NCI-H2196 treated with DMSO at 0.1 percent for 48 hours (cell line): ENCODE measurements around the gene MT2A.
"Not testable (repeated sequence)": the region's sequence is repeated elsewhere in the genome, so short reads cannot be mapped to it uniquely, and the experiment has no call there.

Experiments used
- DNase-seq: peaks from one replicate; lab custom pipeline; 2025; ENCODE audit not compliant: unreplicated experiment; lab: John Stamatoyannopoulos, UW

Gene MT2A

DNA sequence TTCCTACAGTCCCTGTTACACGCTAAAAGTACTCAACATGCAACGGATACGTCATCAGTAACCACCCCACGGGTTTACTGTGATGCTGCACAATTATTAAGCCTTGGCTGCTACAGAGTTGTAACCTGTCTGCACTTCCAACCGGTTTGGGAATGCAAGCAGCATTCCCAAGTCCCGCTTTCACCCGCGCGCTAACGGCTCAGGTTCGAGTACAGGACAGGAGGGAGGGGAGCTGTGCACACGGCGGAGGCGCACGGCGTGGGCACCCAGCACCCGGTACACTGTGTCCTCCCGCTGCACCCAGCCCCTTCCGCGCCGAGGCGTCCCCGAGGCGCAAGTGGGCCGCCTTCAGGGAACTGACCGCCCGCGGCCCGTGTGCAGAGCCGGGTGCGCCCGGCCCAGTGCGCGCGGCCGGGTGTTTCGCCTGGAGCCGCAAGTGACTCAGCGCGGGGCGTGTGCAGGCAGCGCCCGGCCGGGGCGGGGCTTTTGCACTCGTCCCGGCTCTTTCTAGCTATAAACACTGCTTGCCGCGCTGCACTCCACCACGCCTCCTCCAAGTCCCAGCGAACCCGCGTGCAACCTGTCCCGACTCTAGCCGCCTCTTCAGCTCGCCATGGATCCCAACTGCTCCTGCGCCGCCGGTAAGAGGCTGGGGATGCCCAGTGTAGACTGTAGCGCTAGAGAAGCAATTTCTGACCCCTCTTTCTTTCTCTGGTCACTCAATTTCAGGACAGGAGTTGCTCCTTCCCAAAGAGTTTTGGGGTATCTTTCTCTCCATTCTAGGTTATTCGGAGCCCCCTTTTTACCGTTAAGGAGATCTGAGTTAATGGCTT, at the start of gene MT2A:
Gene MT2A, plus strand, starts transcription at position 542 of the 833 bp plus-strand sequence. Its CDS starts 72 bp downstream, at position 614.
- peak; percentile 69 for DNase-seq

GRCh38 chr16:56559109-56559508, 49.3 kb upstream of the MT2A start:
- no peak for DNase-seq

- DNase-seq, result no peak
These were observed 47.9 kb upstream of the MT2A start for GRCh38 chr16:56560447-56560846.

GRCh38 chr16:56561126-56561525, 47.3 kb upstream of the MT2A start:
- no peak for DNase-seq

DNA sequence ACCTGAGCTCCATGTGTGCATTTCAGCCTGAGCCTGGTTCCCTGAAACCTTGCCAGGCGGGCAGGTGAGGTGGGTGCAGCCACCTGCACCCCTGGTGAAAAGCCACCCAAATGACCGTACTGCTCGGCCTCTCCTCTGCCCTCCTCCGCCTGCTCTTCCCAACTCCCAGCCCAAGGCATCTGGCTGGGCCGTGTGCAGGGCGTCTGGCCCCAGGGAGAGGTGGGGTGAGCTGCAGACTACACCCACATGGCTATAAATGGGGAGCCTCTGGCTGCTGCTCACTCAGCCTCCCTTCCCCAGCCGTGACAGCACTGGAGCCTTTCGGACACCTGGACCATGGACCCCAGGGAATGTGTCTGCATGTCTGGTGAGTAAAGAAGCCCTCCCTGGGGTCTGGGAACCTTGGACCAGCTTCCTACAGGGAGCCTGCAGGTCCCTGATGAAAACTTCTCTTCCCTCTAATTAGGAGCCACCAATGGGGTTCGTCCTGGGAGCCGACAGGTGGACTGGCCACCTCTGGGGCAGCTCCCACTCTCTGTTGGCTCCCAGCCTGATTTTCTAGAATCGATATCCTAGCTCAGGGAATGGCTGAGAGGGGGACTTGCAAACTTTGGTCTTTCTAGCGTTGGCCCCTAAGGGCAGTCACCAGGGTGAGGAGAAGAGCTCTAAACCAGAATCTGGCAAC, 43.4 kb upstream of the MT2A start, which contains the start of gene MT4:
Gene MT4, plus strand, starts transcription at position 281 of the 685 bp plus-strand sequence. Its CDS starts 56 bp downstream, at position 337.
- no peak for DNase-seq

- no peak for DNase-seq
These were observed 38.4 kb upstream of the MT2A start for GRCh38 chr16:56569971-56570370.

DNA sequence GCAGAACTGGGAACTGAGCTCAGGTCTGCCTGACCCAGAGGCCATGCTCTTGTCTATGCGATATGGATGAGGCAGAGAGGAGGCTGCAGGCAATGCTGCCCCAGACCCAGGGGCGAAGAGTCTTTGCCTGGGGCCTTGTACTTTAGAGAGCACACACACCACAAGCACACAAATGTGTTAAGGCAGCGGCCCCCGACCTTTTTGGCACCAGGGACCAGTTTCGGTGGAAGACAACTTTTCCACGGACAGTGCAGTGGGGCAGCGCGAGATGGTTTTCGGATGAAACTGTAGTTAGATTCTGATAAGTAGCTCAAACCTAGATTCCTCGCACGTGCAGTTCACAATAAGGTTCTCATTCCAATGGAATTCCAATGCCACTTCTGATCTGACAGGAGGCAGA, 36.9 kb upstream of the MT2A start:
- no peak for DNase-seq

DNA sequence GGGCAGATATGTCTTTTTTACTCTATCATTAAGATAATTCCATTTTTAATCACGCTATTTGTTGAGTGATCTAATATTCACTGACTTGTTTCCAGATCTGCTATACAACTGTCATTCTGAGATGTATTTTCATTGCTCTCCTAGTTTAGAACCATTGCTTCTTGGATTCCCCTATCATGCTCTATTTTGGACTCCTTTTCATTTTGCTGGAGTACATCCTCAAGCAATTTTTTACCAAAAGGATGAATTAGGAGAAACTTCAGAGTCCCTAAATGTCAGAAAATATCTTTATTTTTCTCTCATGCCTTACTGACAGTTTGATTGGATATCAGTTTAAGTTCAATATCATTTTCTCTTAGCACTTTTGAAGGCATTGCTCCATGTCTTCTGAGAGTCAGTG, 33.8 kb upstream of the MT2A start:
- DNase-seq, result no peak

DNA sequence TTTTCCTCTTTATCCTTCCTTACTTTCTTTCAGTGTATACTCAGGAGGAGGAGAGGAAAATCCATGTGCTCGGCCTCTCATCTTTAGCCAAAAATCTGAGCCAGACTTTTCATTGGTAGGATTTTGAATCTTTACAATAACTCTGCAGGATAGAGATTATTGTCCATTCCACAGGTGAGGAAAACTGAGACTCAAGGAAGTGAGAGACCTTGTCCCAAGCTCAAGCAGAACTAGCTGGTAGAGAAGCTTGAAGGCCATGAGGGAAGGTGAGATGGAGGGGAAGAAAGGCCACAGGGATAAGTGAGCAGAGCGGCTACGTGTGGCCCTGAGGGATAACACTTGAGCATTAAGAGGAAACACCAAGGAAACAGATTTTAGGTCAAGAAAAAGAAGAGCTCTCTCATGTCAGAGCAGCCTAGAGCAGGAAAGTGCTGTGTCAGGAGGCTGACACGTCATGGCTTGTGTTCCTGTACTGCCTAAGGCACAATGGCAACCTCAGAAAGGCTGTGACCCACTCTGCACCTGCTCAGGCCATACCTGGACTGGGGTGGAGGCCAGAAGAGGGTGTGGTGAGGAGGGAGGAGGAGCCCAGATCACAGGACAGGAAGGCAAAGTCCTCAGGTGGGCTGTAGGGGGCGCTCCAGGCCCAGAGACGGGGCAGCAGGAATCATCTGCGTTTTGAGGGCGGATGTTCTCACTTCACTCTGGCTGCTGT, 31.6 kb upstream of the MT2A start:
- peak; percentile 41 for DNase-seq

GRCh38 chr16:56577300-56577625, 31.1 kb upstream of the MT2A start:
- no peak for DNase-seq

GRCh38 chr16:56580391-56581048, 27.9 kb upstream of the MT2A start:
- no peak for DNase-seq

GRCh38 chr16:56582911-56583310, 25.5 kb upstream of the MT2A start:
- DNase-seq, result not testable (repeated sequence)

GRCh38 chr16:56583351-56584168, 24.8 kb upstream of the MT2A start:
- no peak for DNase-seq

- DNase-seq, result no peak
These were observed 24.1 kb upstream of the MT2A start for GRCh38 chr16:56584276-56584675.

- no peak for DNase-seq
These were observed 19.6 kb upstream of the MT2A start for GRCh38 chr16:56588781-56589140.

DNA sequence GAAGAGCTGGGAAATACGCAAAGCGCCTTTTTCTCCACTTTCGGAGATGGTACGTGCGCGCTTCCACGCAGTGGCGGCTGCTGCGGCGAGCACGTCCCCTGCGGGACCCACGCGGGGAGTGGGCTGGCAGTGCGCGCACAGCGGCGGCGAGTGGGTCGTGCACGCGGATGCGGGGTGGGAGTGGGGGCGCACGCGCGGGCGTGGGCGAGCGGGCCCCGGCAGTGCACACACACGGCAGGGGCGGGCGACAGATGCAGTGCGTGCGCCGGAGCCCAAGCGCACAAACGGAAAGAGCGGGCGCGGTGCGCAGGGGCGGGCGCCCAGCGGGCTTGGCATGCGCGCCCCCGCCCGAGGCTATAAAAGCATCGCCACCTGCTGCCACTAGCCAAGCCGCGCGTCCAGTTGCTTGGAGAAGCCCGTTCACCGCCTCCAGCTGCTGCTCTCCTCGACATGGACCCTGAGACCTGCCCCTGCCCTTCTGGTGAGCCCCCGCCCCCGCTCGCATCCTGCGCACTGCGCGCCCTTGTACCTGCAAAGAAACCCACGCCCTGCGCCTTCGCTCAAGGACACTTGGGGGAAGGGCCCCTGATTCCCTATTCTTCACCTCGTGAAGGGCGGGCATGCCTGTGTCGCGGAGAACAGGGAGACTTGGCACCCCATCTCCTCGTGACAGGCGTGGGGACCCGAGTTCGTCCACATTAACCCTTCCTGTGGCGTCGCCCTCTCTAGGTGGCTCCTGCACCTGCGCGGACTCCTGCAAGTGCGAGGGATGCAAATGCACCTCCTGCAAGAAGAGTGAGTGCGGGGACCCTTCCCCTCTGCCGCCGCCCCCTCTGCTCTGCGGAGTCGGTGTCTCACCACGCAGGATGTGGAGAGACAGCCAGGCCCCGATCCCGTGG, 19.0 kb upstream of the MT2A start, which contains the start of gene MT3:
Gene MT3, plus strand, starts transcription at position 388 of the 899 bp plus-strand sequence. Its CDS starts 63 bp downstream, at position 451.
- no peak for DNase-seq

GRCh38 chr16:56591377-56592060, 16.9 kb upstream of the MT2A start:
- no peak for DNase-seq

- DNase-seq, result no peak
These were observed 14.7 kb upstream of the MT2A start for GRCh38 chr16:56593573-56594291.
